NCI-H1105 treated with DMSO at 0.1 percent for 48 hours (cell line): Measurements from ENCODE around the gene ASTN2.

Experiments used
- DNase-seq: peaks from one replicate; lab custom pipeline; 2025; lab: John Stamatoyannopoulos, UW

The ASTN2 gene

DNA sequence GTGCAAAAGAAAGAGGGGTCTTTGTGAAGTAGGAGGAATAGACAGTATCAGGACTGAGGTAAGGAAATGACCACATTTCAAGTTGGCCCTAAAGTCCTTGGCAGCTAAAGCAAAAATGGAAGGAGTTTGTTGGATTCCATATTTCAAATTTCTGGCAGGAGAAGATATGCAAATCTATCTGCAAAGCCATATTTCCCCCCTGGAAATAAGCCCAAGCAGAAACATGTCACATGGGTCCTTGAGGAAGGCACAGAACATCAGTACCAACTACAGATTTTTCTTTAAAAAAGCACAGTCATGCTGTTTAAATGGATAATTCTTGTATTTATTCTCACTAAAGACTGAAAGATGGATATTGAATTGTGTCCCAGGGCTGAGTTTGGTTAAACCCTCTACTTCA lies 404.8 kb downstream of the ASTN2 start:
- DNase-seq = no peak

DNA sequence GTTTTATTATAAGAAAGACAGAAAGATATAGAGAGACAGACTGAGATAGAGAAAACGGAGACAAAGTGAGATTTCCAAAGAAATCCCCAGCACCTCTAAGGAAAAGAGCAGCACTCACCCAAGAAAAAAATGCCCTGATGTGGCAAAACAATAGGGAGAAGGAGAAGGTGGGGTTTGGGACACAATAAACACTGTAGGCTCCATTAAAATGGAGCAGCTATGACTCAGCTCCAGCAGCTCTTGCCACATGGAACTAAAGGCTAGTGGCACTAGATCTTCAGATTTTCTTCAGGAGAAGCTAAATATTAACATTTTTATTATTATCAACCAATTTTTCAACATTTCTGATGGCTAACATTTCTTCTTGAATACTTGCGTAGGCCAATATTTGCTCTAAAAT lies 406.0 kb downstream of the ASTN2 start:
- no peak for DNase-seq

GRCh38 chr9:117008461-117008860 lies 406.4 kb downstream of the ASTN2 start:
- no peak for DNase-seq

DNA sequence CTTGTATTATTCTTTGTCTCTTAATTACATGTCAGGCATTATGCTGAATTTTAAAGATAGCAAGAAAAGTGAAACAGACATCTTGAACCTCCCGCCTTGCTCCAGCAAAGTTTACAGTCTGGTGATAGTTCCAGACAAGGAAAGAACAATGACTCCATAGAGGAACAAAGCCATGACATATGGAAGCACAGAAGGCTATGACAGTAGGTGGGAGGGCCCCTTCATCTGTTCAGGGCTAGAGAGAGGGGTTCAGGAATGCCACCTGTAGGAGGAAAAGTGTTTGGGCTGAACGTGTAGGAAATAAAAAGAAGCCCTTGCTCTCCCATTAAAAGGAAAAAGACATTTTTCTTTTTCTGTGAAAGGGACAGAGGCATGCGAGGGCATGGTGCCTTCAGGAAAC lies 412.2 kb downstream of the ASTN2 start:
- no peak for DNase-seq

GRCh38 chr9:117000834-117001233 lies 414.0 kb downstream of the ASTN2 start:
- DNase-seq = no peak

GRCh38 chr9:117000196-117000723 lies 414.6 kb downstream of the ASTN2 start:
- no peak for DNase-seq

GRCh38 chr9:116998305-116998704 lies 416.6 kb downstream of the ASTN2 start:
- no peak for DNase-seq

DNA sequence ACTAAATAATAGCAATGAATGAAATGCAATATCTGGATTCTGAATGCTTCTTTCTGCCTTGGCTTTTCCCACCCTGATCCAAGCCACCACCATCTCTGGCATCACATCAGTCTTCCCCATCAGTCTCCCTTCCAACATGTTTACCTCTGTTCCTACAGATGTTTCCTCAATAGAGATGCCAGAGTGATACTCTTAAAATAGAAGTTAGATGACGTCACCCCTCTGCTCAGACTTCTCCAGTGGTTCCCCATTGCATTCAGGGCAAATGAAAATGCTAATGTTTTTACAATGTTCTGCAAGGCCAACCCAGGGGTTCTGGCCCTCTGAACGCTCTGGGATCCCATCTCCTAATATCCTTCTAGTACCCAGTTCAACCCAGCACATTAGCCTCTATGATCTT lies 422.0 kb downstream of the ASTN2 start:
- DNase-seq = no peak

- DNase-seq = no peak
Measured at GRCh38 chr9:116991051-116991450, 423.8 kb downstream of the ASTN2 start.

DNA sequence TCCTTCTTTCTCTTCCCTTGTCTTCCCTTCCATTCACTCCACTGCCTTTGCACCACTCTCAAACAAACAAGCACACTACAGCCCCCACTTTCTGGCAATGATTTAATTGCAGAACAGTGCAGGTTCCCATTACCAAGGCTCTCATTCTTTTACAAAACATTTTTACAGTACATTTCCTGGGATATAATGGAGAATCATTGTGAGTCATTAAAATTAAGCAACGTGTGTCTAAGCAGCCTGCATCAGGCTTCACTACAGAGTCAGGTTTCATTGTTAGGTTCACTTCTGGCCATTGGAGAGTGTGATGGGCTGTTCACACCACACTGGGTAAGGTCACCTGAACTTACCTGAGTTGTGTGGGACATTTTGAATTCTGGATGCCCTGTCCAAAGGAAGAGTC lies 424.3 kb downstream of the ASTN2 start:
- no peak for DNase-seq

GRCh38 chr9:116987721-116988485 lies 427.0 kb downstream of the ASTN2 start:
- no peak for DNase-seq

DNA sequence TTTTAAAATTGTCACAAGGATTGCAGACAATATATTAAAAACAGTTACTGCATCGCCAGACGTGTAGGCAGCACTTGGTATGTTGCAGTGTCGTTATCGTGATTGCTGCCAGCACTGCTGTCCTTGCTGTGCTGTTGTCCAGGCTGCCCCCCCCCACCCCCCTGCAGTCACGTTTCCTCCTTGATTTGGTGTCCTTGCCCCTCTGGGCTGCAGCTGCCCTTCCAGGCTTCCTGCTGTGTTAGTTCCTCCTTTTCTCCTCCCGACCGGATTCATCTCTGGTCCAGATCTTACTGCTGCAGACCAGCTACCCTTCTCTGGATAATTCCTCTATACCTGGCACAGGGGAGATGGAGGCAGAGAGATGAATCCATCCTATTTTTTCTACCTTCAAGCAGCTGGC lies 428.8 kb downstream of the ASTN2 start:
- no peak for DNase-seq

DNA sequence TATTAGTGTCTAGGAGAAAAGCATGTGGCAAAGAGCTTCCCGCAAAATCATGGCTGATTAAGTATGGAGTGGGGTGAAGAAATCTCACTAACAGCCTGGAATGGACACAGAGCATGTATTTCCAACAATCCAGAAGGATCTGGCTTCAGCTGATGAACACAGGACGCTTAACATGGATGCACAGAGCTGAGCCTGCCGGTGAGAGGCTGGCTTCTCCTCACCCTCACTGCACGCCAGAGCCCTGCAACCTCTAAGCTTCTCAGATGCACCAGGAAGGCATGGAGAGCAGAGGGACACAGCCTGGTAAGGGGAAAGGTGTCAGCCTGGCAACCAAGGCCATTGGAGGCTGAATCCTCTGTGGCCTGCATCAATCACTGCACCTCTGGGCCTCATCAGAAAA lies 429.3 kb downstream of the ASTN2 start:
- DNase-seq = no peak

GRCh38 chr9:116984111-116984510 lies 430.7 kb downstream of the ASTN2 start:
- no peak for DNase-seq

DNA sequence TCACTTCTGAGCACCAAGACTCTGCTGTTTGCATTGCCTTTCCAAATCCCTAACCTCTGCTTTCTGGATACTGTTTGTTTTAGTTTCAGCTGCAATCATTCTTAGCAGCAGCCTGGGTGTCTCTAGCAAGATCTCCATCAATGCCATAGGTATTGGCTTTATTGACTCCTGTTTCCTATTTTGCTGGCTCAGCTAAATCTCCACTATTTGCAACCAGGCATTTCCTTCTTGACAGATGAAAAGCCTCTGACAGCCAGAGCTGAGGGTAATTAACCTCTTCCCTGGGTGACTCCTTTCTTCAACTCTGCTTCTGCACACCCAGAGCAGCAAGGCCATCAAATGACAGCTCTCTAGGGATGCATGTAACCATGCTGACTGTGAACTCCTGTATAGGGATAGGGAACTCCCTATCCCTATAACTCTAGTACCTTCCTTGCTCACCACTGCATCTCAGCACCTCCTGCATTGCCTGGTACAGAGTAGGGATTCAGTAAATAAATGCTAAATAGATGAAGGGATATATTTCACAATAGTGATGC lies 434.2 kb downstream of the ASTN2 start:
- no peak for DNase-seq

DNA sequence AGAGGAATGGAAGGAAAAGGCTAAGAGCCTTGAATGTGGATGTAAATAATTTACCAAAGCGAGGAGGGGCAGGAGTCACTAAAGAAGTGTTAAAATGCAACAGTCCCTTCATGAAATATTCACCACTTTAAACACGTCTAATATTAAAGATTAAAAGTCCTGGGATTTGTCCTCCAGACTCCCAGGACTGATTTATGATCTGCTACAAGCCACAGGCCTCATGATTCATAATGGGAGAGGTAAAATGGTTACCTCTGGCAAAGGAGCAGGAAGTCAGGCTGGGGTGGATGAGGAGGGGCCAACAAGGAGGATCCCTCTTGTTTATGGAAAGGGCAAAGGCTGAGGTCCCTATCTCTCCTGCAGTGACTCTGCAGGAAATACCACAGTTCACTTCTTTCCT lies 435.4 kb downstream of the ASTN2 start:
- DNase-seq = no peak

DNA sequence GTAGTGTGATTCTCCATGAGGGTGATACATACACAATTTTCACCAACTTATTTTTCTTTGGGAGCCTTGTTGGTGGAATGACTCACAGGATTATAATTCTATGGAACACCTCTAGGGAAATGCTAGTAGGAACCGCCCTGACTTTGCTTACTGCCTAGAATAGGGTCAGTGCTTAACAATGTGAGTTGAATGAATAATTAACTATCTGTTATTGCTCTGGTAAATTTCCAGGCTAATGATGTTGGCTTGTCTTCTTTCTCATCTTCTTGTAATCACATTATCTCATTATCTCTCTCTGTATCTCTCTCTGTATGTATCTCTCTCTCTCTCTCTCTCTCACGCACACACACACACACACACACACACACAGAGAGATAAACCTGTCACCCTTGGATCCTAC lies 436.7 kb downstream of the ASTN2 start:
- no peak for DNase-seq

DNA sequence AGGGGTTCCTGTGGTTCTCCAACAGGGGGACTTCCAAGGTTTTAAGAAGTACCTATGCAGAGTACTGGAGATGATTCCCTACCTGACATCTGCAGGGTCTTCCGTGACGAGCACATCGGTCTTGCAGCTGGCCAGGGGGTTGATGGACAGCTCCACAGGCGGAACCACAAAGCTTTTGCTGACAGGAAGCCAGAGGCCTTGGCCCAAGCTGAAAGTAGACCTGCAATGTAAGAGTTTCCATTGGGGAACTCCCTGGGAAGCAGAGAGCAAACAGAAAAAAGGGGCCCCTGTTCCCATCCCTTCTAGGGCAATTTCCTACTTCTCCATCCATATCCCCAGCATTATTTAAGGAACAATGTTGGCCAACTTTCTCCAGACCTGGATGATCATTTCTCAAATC lies 439.7 kb downstream of the ASTN2 start:
- DNase-seq = no peak

- DNase-seq = no peak
Measured at GRCh38 chr9:116966199-116966598, 448.7 kb downstream of the ASTN2 start.

- no peak for DNase-seq
Measured at GRCh38 chr9:116964258-116964657, 450.6 kb downstream of the ASTN2 start.

DNA sequence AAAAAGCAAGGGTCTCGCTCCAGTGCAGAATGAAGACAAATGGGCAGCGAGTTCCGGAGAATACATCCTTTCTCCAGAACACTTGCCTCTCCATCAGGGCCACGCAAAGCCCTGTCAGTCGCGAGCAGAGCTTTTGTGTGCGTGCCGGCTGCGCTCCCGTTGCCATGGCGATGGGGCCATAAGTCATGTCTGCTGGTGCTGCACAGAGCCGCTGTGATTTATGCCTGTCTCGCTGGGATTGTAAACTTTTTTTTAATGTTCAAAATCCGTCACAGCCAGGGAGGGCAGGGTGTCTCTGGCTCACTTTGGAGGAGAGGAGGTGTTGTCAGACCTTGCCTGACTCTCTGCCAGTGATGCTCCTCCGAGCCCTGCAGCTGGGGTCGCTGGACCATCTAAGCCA lies 455.0 kb downstream of the ASTN2 start:
- DNase-seq = peak; percentile 37

- no peak for DNase-seq
Measured at GRCh38 chr9:116958881-116959280, 456.0 kb downstream of the ASTN2 start.

- no peak for DNase-seq
Measured at GRCh38 chr9:116954731-116955130, 460.1 kb downstream of the ASTN2 start.

DNA sequence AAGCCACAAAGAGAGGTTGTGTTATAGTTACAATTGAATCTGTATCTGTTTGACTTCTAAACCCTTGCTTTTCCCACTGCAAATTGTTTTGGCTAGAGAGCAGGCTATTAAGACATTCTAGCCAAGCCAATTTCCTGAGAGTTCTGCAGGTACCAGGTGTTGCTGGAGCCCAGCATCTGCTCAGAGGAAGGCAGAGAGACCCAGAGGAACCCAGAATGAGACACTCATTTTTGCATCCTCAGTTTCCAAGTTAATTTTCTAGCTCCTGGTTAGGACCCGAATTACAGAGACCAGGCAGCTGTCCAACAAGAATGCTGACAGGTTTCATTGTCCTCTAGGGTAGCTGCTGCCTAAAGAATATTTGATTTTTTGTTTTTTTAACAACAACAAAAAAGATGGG lies 461.6 kb downstream of the ASTN2 start:
- DNase-seq = no peak
